Right lobe of liver (tissue), 4 donors: ENCODE data around the gene OR9Q1.

Experiments used
- POLR2A ChIP-seq: fragments of 450-650 bp; IDR thresholded peaks from one replicate; pipeline ENCODE4 v1.6.1; 2017; ENCODE audit warnings: antibody characterized with exemption, mild to moderate bottlenecking
- TF ChIP-seq, protein P1 (sequence below), 4 donors: fragments of 200-600 bp in 3 of 4; fragments of 450-650 bp in 1 of 4; IDR thresholded peaks; one replicate each; pipeline versions ENCODE4 v1.5.1 to v1.8.0; 2016 to 2022; ENCODE audit warnings: antibody characterized with exemption in 4 of 4, mild to moderate bottlenecking in 2 of 4
- donor health status: DM: no; HTN: no; CAD: no.
- donor health status: DM: no; HTN: no; CAD: no.
- donor health status: DM: no; HTN: yes; CAD: no.

DNA sequence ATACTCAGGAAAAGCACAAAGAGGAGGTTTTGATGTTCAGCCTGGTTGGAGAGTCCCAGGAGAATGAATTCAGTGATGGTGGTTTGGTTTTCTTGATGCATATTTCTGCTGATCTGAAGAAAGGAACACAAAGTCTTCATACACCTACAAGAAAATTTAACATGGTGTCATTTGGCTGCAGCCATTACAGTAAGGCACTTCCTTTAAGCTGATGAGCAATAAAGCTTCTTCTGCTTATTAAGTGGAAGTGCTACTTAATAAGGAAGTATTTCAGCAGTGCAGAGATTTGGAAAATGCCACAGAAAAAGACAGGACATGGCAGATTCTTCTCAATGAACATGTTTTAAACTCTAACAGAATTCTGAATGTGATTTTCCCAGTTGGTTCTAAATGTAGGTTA lies 180.4 kb downstream of the OR9Q1 start, which contains the start of gene OR1S2:
- TF ChIP-seq, protein P1, sequence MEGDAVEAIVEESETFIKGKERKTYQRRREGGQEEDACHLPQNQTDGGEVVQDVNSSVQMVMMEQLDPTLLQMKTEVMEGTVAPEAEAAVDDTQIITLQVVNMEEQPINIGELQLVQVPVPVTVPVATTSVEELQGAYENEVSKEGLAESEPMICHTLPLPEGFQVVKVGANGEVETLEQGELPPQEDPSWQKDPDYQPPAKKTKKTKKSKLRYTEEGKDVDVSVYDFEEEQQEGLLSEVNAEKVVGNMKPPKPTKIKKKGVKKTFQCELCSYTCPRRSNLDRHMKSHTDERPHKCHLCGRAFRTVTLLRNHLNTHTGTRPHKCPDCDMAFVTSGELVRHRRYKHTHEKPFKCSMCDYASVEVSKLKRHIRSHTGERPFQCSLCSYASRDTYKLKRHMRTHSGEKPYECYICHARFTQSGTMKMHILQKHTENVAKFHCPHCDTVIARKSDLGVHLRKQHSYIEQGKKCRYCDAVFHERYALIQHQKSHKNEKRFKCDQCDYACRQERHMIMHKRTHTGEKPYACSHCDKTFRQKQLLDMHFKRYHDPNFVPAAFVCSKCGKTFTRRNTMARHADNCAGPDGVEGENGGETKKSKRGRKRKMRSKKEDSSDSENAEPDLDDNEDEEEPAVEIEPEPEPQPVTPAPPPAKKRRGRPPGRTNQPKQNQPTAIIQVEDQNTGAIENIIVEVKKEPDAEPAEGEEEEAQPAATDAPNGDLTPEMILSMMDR (IDR thresholded peaks at IDR 0.05), result no peak
- TF ChIP-seq POLR2A, result no peak
